Measurements from ENCODE around the gene MED29. TPM values are rescaled to one million over a fixed set of nuclear protein-coding genes. Genes with fewer than 3 reads are reported as not detected.

Gene MED29
- total RNA-seq, 1 experiment from 2014 or later: 739 TPM

- BruUV-seq (replicated peaks): no TSS peak
- CTCF ChIA-PET: interaction anchor here (0.5 to 7.9 kb wide), 15 partner anchors 9 to 407 kb away, joined by 3 to 147 read pairs (median 9); partner anchors contain the start of genes DYRK1B, EID2B, PLEKHG2 and SAMD4B
- intact Hi-C loops (cut with micrococcal nuclease; ENCODE audit: unreplicated experiment): loop anchor here (5.0 kb wide), 1 partner anchor 395 kb away; the partner anchor contains the start of gene FBXO27
- TF ChIP-seq, protein P1, sequence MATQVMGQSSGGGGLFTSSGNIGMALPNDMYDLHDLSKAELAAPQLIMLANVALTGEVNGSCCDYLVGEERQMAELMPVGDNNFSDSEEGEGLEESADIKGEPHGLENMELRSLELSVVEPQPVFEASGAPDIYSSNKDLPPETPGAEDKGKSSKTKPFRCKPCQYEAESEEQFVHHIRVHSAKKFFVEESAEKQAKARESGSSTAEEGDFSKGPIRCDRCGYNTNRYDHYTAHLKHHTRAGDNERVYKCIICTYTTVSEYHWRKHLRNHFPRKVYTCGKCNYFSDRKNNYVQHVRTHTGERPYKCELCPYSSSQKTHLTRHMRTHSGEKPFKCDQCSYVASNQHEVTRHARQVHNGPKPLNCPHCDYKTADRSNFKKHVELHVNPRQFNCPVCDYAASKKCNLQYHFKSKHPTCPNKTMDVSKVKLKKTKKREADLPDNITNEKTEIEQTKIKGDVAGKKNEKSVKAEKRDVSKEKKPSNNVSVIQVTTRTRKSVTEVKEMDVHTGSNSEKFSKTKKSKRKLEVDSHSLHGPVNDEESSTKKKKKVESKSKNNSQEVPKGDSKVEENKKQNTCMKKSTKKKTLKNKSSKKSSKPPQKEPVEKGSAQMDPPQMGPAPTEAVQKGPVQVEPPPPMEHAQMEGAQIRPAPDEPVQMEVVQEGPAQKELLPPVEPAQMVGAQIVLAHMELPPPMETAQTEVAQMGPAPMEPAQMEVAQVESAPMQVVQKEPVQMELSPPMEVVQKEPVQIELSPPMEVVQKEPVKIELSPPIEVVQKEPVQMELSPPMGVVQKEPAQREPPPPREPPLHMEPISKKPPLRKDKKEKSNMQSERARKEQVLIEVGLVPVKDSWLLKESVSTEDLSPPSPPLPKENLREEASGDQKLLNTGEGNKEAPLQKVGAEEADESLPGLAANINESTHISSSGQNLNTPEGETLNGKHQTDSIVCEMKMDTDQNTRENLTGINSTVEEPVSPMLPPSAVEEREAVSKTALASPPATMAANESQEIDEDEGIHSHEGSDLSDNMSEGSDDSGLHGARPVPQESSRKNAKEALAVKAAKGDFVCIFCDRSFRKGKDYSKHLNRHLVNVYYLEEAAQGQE (IDR thresholded peaks at IDR 0.05; ENCODE audit: insufficient read depth in 1 of 2, low read depth in 2 of 2, low read length in 1 of 2): no peak
- TF ChIP-seq, protein P2, sequence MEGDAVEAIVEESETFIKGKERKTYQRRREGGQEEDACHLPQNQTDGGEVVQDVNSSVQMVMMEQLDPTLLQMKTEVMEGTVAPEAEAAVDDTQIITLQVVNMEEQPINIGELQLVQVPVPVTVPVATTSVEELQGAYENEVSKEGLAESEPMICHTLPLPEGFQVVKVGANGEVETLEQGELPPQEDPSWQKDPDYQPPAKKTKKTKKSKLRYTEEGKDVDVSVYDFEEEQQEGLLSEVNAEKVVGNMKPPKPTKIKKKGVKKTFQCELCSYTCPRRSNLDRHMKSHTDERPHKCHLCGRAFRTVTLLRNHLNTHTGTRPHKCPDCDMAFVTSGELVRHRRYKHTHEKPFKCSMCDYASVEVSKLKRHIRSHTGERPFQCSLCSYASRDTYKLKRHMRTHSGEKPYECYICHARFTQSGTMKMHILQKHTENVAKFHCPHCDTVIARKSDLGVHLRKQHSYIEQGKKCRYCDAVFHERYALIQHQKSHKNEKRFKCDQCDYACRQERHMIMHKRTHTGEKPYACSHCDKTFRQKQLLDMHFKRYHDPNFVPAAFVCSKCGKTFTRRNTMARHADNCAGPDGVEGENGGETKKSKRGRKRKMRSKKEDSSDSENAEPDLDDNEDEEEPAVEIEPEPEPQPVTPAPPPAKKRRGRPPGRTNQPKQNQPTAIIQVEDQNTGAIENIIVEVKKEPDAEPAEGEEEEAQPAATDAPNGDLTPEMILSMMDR (IDR thresholded peaks at IDR 0.05): no peak
- TF ChIP-seq SIN3A (IDR thresholded peaks at IDR 0.05; ENCODE audit: borderline replicate concordance, insufficient read depth, low read depth, low read length) (no peak), POLR2AphosphoS5 (IDR thresholded peaks at IDR 0.05; ENCODE audit: low read depth, low read length) (no peak)
- DNase-seq (ENCODE audit: low read depth, low spot score): no peak
- ATAC-seq: no peak
- Histone ChIP-seq H3K27me3 (ENCODE audit: control insufficient read depth, insufficient read depth, low read length) (no peaks in the 10 kb centered on the region), H3K27ac (ENCODE audit: low read length) (peak overlapping the region; percentile 86), H3K36me3 (ENCODE audit: control insufficient read depth, insufficient read depth, low read length) (peaks cover 24% of the 10 kb centered on the region), H3K4me1 (ENCODE audit: control insufficient read depth, insufficient read depth, low read length) (peaks cover 67% of the 10 kb centered on the region), H3K4me3 (ENCODE audit: low read depth in 2 of 2, low read length in 2 of 2) (no peak overlapping the region), H3K9me3 (ENCODE audit: control insufficient read depth, insufficient read depth, low read depth, low read length) (no peaks in the 10 kb centered on the region)
- in situ Hi-C loops (cut with HindIII; ENCODE audit: low pct_unique_long_range_greater_than_20kb, low sequenced_read_pairs): loop anchor here (5.0 kb wide), 2 partner anchors 35 to 75 kb away; partner anchors contain the start of genes MED29 and PAF1
- POLR2A ChIA-PET: interaction anchor here (0.6 to 5.3 kb wide), 16 partner anchors 8 to 679 kb away, joined by 3 to 230 read pairs (median 12); partner anchors contain the start of genes DYRK1B, MED29, PAF1 and PLEKHG2
These were observed 36.5 kb downstream of the MED29 start for GRCh38 chr19:39427707-39428106.

GRCh38 chr19:39428283-39429112 lies 37.3 kb downstream of the MED29 start:
- peak; percentile 70 for ATAC-seq
- CTCF ChIA-PET: interaction anchor here (0.5 to 7.9 kb wide), 22 partner anchors 10 to 477 kb away, joined by 3 to 147 read pairs (median 5); partner anchors contain the start of genes DLL3, DYRK1B, EID2B and FBL

More at GRCh38 chr19:39428283-39429112, 37.3 kb downstream of the MED29 start:
- BruUV-seq (replicated peaks): no TSS peak
- Histone ChIP-seq H3K36me3 (ENCODE audit: control insufficient read depth, insufficient read depth, low read length) (peaks cover 24% of the 10 kb centered on the region), H3K27ac (ENCODE audit: low read length) (peak overlapping the region; percentile 86), H3K4me1 (ENCODE audit: control insufficient read depth, insufficient read depth, low read length) (peaks cover 75% of the 10 kb centered on the region), H3K4me3 (ENCODE audit: low read depth in 2 of 2, low read length in 2 of 2) (peak overlapping the region; percentile 0 to 17; a peak in 3 of 4 replicates), H3K27me3 (ENCODE audit: control insufficient read depth, insufficient read depth, low read length) (no peaks in the 10 kb centered on the region), H3K9me3 (ENCODE audit: control insufficient read depth, insufficient read depth, low read depth, low read length) (no peaks in the 10 kb centered on the region)
- POLR2A ChIA-PET: interaction anchor here (0.6 to 5.3 kb wide), 25 partner anchors 7 to 405 kb away, joined by 3 to 230 read pairs (median 5); partner anchors contain the start of genes DYRK1B, EID2, EID2B and MED29
- TF ChIP-seq, protein P1 (IDR thresholded peaks at IDR 0.05; ENCODE audit: insufficient read depth in 1 of 2, low read depth in 2 of 2, low read length in 1 of 2): no peak
- TF ChIP-seq POLR2AphosphoS5 (IDR thresholded peaks at IDR 0.05; ENCODE audit: low read depth, low read length) (no peak), TCF7L2 (IDR thresholded peaks at IDR 0.05; ENCODE audit: low read depth, low read length) (no peak), SIN3A (IDR thresholded peaks at IDR 0.05; ENCODE audit: borderline replicate concordance, insufficient read depth, low read depth, low read length) (no peak)
- TF ChIP-seq, protein P2 (IDR thresholded peaks at IDR 0.05): no peak
- intact Hi-C loops (cut with micrococcal nuclease; ENCODE audit: unreplicated experiment): loop anchor here (5.0 kb wide), 1 partner anchor 396 kb away; the partner anchor contains the start of gene FBXO27
- in situ Hi-C loops (cut with HindIII; ENCODE audit: low pct_unique_long_range_greater_than_20kb, low sequenced_read_pairs): loop anchor here (5.0 kb wide), 2 partner anchors 36 to 74 kb away; partner anchors contain the start of genes MED29 and PAF1
- DNase-seq (ENCODE audit: low read depth, low spot score): peak; percentile 92
